COLO829 (cell line): ENCODE results near the gene LGALS1.

ENCODE experiments used
- DNase-seq: peaks from one replicate; pipeline ENCODE4 v3.0.0; 2012; ENCODE audit warnings: low spot score

Gene LGALS1

GRCh38 chr22:37674951-37675929 lies at the start of gene LGALS1:
Gene LGALS1 (plus strand): TSS chr22:37675636. CDS start chr22:37675703, 67 bp downstream.
- peak; percentile 91 for DNase-seq

DNA sequence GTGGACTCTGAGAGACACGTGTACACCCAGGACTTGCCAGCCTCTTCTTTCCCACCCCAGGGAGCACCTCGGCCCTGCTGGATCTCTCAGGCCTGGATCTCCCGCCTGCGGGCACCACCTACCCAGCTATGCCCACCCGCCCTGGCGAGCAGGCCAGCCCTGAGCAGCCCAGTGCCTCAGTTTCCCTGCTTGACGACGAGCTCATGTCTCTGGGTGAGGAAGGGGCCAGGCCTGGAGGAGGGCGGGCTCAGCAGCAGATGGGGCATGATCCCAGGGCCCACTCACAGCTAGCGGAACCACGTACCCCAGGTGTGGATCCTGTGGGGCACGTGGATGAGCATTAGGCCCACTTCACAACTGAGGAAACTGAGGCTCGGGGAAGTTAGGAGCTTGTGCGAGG lies 49.7 kb upstream of the LGALS1 start:
- no peak for DNase-seq

DNA sequence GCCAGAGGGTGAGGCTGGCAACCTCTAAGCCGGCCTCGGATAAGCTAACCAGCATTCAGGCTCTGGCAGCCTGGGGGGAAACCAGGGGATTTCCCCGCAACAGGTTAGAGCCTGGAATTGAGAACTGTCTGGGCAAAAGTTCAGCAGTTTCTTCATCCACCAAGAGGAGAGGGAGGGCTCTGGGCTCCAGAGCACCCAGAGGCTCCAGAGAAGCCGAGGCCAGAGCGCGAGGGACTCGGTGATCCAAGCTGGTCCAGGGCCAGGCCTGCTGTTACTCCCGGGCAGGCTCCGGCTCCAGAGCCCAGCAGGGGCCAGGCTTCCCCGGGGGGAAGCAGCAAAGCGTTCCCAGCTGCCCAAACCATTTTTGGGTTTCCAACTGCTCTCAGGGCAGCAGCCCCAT lies 49.3 kb upstream of the LGALS1 start:
- no peak for DNase-seq

- DNase-seq = no peak
These were observed 48.8 kb upstream of the LGALS1 start for GRCh38 chr22:37626556-37627075.

DNA sequence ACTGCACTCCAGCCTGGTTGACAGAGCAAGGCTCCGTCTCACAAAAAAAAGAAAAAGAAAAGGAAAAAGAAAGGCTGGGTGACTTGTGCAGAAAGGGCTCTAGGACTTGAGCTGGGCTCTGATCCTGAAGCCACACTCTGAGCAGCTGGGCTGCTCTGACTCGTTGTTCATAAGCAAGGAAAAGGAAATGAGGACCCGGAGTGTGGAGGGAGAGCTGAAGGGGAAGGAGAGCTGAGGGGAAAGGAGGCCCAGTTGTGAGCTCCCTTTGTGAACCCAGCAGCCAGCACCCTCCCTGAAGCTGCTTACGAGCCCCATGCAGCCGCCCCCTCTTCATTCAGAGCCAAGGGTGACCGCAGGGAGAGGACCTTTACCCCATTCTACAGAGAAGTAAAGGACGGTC lies 48.3 kb upstream of the LGALS1 start:
- no peak for DNase-seq

- no peak for DNase-seq
These were observed 47.9 kb upstream of the LGALS1 start for GRCh38 chr22:37627545-37627944.

- no peak for DNase-seq
These were observed 46.6 kb upstream of the LGALS1 start for GRCh38 chr22:37628830-37629229.

DNA sequence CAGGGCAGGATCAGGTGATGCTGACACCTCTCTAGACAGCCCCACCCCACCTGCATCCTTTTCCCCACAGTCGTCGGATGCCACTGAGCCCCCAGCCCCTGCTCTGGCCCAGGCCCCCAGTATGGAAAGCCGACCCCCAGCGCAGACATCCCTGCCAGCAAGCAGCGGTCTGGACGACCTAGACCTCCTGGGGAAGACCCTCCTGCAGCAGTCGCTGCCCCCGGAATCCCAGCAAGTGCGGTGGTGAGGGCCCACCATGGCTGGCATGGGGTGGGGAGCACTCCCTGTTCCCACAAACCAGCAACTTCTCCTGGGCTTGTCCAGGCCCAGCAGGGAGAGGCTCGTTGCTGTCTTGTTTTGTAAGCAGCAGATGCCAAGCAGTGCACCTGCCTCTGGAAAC lies 45.5 kb upstream of the LGALS1 start:
- no peak for DNase-seq

GRCh38 chr22:37630839-37631435 lies 44.5 kb upstream of the LGALS1 start:
- no peak for DNase-seq

GRCh38 chr22:37631448-37632173 lies 43.8 kb upstream of the LGALS1 start:
- DNase-seq = no peak

DNA sequence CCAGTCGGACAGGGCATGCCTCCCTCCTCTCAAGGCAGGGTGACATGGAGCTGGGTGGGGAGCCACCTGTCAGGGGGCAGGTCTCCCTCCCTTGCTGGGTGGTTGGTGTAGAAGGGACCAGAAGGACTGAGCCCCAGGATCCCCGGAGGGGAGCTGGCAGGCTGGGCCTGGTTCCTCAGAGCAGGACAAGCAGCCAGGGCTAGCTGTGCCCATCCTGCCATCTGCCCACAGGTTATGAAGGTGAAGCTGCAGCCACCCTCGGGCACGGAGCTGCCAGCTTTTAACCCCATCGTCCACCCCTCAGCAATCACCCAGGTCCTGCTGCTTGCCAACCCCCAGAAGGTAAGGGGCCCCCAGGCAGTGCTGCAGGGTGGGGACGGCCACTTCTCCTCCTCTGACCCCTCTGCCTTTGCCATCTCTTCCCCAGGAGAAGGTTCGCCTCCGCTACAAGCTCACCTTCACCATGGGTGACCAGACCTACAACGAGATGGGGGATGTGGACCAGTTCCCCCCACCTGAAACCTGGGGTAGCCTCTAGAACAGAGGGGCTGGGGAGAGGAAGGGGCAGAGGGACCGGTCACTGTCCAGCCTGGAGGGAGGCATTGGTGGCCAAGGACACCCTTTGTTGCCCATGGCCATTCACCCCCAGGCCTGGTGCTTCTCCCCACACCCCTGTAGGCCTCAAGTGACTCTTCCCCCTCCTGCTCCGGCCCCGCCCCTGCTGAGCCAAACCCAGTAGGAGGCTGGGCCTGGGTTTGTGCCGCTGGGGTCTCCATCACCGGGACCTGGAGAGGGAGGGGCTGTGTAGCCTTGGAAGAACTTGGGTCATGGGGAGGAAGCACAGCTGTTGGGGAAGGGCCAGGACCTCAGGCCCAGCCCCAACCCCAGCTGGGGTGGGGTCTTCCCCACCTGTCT lies 43.0 kb upstream of the LGALS1 start:
- DNase-seq = no peak

DNA sequence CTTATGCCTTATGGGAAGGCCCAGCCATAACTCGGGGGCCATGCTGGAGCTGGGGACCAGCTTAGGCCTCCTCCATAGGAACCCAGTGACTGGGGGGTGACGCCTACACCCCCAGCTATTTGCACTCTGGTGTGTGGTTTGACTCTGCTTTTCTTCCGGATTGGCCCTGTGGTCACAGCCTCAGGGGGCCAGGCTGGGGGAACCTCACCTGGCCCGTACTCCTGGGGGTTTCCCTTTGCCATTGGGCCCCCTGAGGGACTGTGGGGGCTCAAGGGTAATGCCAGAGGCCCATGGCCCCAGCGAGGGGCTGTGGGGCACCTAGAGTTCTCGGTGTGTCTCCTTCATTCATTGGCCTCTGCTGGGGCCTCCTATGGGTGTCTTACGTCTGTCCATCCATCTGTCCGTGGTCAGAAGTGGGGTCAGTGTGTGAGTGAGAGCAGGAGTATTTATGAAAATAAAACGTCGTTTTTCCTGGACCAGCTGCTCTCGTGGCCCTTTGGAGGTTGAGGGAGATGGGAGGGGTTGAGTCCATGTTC lies 42.3 kb upstream of the LGALS1 start:
- no peak for DNase-seq

DNA sequence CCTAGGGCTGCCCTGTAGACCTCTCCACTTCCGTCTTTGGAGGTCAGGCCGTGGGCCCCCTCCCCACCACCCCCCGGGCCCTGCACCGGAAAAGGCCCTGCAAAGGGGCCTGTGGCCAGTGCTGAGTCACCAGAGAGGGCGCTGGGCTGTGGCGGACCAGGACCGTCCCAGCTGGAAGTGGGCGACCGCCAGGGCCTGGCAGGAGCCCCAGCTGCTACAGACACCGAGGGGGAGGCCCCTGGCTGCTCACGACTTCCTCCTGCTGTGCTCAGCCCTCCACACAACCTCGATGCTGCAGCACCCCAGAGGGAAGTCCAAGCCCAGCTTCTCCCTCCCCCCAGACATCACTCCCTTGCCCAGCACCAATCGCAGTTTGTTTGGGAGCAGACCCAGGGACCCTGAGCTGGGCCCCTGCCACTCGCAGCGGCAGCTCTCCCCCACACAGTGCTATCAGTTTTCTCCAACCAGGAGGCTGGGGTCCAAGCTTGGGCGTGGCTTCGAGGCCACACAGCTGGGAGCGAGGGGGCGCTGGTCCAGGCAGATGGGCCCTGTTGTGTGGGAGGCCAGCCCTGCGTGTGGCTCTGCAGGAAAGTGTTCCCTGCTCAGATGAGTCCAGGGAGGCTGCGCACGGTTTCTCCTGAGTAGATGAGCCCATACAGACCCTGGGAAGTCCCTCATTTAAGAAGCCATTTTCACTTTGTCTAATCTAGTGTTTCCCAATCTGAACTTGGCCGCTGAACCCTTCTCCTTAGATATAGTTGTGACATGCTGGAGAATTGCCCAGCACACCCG lies 41.6 kb upstream of the LGALS1 start:
- DNase-seq = no peak

GRCh38 chr22:37634417-37634924 lies 41.0 kb upstream of the LGALS1 start:
- no peak for DNase-seq

DNA sequence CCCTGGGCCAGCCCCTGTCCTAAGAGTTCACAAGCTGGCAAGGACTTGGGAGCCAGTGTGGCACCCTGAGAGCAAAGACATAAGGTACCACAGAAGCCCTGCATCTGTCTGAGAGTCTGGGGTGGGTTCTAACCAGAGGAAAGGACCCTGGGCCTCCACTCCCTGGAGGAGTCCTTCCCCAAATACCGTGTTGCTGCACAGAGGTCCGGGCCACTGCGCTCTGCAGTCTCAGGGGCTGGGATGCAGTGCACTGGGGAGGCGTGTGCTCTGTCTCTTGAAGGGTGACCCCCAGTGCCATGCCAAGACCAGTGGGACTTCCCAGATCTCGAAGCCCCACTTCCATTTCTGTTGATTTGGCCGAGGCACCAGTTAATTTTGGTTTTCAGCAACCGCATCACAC lies 40.3 kb upstream of the LGALS1 start:
- DNase-seq = no peak

DNA sequence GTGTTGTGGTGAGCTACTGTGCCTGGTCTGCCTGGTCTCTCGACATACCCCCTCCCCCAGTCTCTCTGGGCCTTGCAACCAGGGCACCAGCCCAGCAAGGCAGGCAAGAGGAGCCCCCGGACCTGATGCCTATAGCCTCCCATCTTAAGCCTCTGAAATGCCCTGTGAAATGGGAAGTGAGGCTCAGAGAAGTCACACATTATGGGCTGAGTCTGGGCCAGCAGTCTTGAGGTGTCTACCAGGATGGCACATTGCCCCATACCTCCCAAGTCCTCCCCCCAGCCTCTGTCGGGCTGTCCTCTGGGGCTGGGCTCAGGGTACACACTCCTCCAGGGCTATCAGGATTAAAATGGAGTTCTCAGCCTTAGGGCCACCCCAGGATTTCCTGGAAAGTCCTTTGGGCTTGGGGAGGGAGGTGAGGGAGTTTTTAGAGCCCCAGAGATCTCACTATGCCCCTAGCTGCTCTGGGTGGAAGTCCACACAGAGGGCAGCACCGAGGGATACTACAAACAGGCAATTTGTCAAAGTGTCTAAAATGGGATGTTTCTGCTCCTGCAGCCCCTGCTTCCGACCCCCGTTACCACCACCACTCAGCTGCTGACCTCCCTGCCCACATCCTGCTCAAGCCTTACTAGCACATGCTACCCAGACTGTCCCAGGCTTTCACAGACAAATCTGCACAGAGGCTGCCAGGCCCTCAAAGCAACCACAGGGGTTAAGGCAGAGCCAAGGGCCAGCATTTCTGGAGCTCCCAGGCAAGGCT lies 39.1 kb upstream of the LGALS1 start:
- no peak for DNase-seq

GRCh38 chr22:37636949-37637273 lies 38.5 kb upstream of the LGALS1 start:
- DNase-seq = no peak

DNA sequence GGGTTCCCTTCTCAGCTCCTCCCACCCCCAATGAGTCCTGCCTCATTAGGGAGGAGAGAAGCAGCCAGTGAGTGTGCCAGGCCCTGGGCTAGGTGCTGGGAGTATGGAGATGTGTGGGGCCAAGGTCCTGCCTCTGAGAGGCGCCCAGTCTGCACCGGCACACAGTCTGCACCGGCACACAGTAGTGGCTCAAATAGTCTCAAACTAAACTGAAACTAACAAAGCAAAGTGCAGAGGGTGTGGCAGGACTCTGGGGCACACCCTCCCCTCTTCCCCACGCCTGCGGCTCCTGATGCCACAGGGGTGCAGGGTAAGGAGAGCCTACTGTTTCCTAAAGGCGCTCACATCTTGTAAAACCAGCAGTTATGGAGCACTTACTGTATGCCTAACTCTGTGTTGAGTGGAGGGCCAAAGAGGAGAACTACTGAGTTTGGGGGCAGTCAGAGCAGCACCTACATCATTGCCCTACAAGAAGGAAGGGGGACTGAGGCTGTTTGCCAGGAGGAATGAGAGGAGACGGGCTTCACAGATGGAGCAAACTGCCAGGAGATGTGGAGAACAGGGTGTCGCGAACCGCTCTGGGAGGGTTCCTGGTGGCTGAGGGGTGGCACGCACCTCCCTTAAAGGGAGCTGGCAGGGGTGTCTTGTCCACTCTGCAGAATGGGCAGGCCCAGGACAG lies 36.9 kb upstream of the LGALS1 start:
- DNase-seq = no peak
